Common myeloid progenitor, CD34-positive (primary cell): ENCODE measurements around the gene DYDC2.
A peak's percentile ranks its signal among the peaks of the same experiment; 100 is the strongest.

Source experiments
- CTCF ChIA-PET: fragments of 350-600 bp; sonication (Branson Sonifier 250); formaldehyde crosslinking; loops from one replicate; lab custom pipeline; 2021; ENCODE audit warnings: antibody characterized with exemption; lab: Charles Lee
- POLR2A ChIA-PET: fragments of 350-600 bp; sonication (Branson Sonifier 250); formaldehyde crosslinking; loops from one replicate; lab custom pipeline; 2021; ENCODE audit warnings: antibody characterized with exemption; lab: Charles Lee
- DNase-seq, 3 donors: peaks; one replicate each; pipeline versions ENCODE4 v3.0.0 to v3.0.0-alpha.2; 2013
- H3K27ac ChIP-seq, 2 experiments: 1 replicate in 1 of 2; 2 replicates in 1 of 2; pipeline ENCODE4 v1.7.0; 2013; ENCODE audit warnings: inconsistent platforms in 2 of 2, low read length in 2 of 2, mild to moderate bottlenecking in 2 of 2, low read depth in 1 of 2, moderate library complexity in 1 of 2; ENCODE audit not compliant: severe bottlenecking in 2 of 2, insufficient read depth in 1 of 2, poor library complexity in 1 of 2
- H3K27me3 ChIP-seq, 5 experiments: replicated peaks in 2 of 5; 1 replicate in 3 of 5; 2 replicates in 2 of 5; pipeline versions ENCODE4 v1.6.1 to v1.7.0; 2013; ENCODE audit warnings: low read length in 4 of 5, mild to moderate bottlenecking in 2 of 5, moderate library complexity in 2 of 5, inconsistent platforms in 1 of 5; ENCODE audit not compliant: insufficient read depth in 5 of 5, control insufficient read depth in 4 of 5
- H3K36me3 ChIP-seq, 4 experiments: 1 replicate in 2 of 4; 2 replicates in 2 of 4; pipeline versions ENCODE4 v1.6.1 to v1.7.0; 2013; ENCODE audit warnings: low read length in 3 of 4, control low read depth in 1 of 4, mild to moderate bottlenecking in 1 of 4; ENCODE audit not compliant: control insufficient read depth in 4 of 4, insufficient read depth in 4 of 4
- H3K4me1 ChIP-seq, 4 experiments: 1 replicate in 3 of 4; 2 replicates in 1 of 4; pipeline versions ENCODE4 v1.6.1 to v1.7.1; 2013; ENCODE audit warnings: low read length in 3 of 4, mild to moderate bottlenecking in 3 of 4, control low read depth in 1 of 4, inconsistent platforms in 1 of 4, moderate library complexity in 1 of 4; ENCODE audit not compliant: control insufficient read depth in 4 of 4, insufficient read depth in 4 of 4; ENCODE audit errors: control extremely low read depth in 1 of 4
- H3K4me3 ChIP-seq, 7 experiments: 1 replicate in 4 of 7; 2 replicates in 3 of 7; pipeline versions ENCODE4 v1.5.1 to v1.7.0; 2013; ENCODE audit warnings: mild to moderate bottlenecking in 7 of 7, low read length in 6 of 7, moderate library complexity in 6 of 7, inconsistent platforms in 2 of 7, low read depth in 2 of 7, control low read depth in 1 of 7; ENCODE audit not compliant: insufficient read depth in 4 of 7, control insufficient read depth in 1 of 7; ENCODE audit errors: extremely low read depth in 1 of 7
- H3K9me3 ChIP-seq, 5 experiments: 1 replicate in 4 of 5; 2 replicates in 1 of 5; pipeline versions ENCODE4 v1.6.1 to v1.7.1; 2013; ENCODE audit warnings: low read length in 4 of 5, mild to moderate bottlenecking in 2 of 5, inconsistent platforms in 1 of 5, low read depth in 1 of 5, moderate library complexity in 1 of 5; ENCODE audit not compliant: control insufficient read depth in 4 of 5, insufficient read depth in 2 of 5; ENCODE audit errors: control extremely low read depth in 1 of 5
- WGBS: methylation state at CpG from one replicate; pipeline ENCODE4 v1.1.5; 2013; ENCODE audit not compliant: insufficient coverage; 5-methylcytosine and 5-hydroxymethylcytosine counted together

DYDC2 gene

DNA sequence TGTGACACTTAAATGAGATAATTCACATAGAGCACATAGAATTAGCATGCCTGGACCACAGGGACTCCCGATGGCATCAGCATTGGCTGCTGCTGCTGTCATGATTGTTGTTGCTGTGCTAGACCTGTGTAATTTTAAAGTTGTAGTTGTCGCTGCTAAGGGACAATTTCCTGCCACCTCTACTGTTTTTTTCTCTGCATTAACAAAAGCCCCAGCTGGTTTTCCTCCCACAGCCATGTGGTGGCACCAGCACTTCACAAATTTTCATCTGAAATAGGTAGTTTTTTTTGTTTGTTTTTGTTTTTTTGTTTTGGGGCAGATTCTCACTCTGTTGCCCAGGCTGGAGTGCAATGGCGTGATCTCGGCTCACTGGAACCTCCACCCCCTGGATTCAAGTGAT, 26.4 kb downstream of the DYDC2 start:
- no peaks in the 10 kb centered on the region for H3K9me3 ChIP-seq
- ChIA-PET CTCF (interaction anchor here (0.7 to 4.8 kb wide), 15 partner anchors 10 to 127 kb away, joined by 3 to 38 read pairs (median 4); partner anchors contain the start of gene PRXL2A), POLR2A (interaction anchor here (0.6 kb wide), 1 partner anchor 28 kb away, joined by 3 read pairs; no protein-coding TSS in a partner anchor)
- H3K27me3 ChIP-seq, result no peaks in the 10 kb centered on the region
- H3K4me3 ChIP-seq, result peak overlapping the region in 3 of 7 experiments; percentile 19 to 33 (median 20)
- no peak overlapping the region for H3K27ac ChIP-seq
- H3K36me3 ChIP-seq, result no peaks in the 10 kb centered on the region
- 0% methylated on average over 3 of the region's 4 CpGs for WGBS
- H3K4me1 ChIP-seq, result peaks cover 0 to 12% (median 6%) of the 10 kb centered on the region in 4 experiments
- peak; percentile 70 to 86 (median 85) for DNase-seq

DNA sequence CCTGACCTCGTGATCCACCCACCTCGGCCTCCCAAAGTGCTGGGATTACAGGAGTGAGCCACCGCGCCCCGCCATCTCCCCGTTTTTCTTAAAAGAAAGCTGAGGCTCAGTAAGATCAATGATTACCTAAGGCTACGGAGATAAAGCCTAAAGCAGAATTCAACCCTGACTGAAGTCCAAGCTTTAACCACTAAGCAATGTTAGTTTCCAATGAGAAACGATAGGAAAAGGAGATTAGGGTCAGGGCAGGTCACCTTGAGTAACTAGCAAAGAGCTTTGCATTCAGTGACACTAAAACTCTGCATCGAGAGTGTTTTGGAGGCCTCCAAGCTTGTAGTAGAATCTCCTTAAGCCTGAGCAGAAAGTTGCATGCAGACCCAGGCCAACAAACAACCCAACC, 34.2 kb downstream of the DYDC2 start:
- H3K36me3 ChIP-seq, result no peaks in the 10 kb centered on the region
- peaks cover 0 to 17% (median 12%) of the 10 kb centered on the region in 4 experiments for H3K4me1 ChIP-seq
- POLR2A ChIA-PET, result no interaction called here
- CTCF ChIA-PET, result interaction anchor here (0.6 to 0.9 kb wide), 3 partner anchors 9 to 18 kb away, joined by 3 to 4 read pairs (median 3); no protein-coding TSS in a partner anchor
- no peaks in the 10 kb centered on the region for H3K27me3 ChIP-seq
- H3K27ac ChIP-seq, result no peak overlapping the region
- DNase-seq, result no peak
- H3K9me3 ChIP-seq, result no peaks in the 10 kb centered on the region
- H3K4me3 ChIP-seq, result no peak overlapping the region
- WGBS, result 88% methylated on average over 8 of the region's 9 CpGs

DNA sequence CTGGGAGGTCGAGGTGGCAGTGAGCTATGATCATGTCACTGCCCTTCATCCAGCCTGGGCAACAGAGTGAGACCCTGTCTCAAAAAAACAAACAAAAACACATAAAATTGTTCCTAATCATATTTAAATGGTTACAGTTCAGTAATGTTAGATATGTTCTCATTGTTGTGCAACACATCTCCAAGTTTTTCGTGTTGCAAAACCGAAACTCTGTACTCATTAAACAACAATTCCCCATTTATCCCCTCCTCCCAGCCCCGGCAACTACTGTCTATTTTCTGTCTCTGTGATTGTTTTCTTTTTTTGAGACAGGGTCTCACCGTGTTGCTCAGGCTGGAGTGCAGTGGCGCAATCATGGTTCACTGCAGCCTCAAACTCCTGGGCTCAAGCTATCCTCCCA, 35.7 kb downstream of the DYDC2 start:
- DNase-seq, result no peak
- ChIA-PET CTCF (no interaction called here), POLR2A (interaction anchor here (0.6 kb wide), 1 partner anchor 771 kb away, joined by 3 read pairs; no protein-coding TSS in a partner anchor)
- Histone ChIP-seq H3K36me3 (no peaks in the 10 kb centered on the region), H3K9me3 (no peaks in the 10 kb centered on the region), H3K27ac (no peak overlapping the region), H3K4me1 (peaks cover 0 to 17% (median 10%) of the 10 kb centered on the region in 4 experiments), H3K4me3 (no peak overlapping the region), H3K27me3 (no peaks in the 10 kb centered on the region)
- WGBS, result 100% methylated on average over 1 of the region's 6 CpGs

DNA sequence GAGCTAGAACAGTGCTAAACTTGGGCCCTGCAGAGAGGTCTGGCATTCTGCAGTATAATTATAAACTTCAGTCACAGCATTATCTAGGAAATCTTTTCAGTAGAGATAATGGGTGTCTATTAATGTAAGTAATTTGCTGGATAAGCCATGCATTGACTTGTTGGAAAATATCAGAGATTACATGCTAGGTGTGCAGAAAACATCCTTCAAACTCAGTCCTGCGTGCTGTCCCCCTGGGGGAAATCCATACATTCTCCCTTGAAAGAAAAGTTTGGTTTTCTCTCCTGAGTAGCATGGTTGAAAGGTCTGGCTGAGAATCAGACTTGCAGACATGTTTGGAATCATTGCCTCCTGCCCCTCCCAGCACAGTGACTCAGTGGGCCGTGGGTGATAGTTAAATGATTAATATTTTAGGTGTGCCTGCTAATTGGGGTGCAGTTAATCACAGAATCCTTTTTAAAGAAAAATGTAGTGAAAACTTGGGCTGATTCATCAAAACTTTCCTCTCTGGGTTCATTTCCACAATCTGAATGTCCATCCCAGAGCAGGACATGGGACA, 37.9 kb downstream of the DYDC2 start:
- 100% methylated on average over 1 of the region's 2 CpGs for WGBS
- Histone ChIP-seq H3K36me3 (no peaks in the 10 kb centered on the region), H3K4me1 (no peaks in the 10 kb centered on the region), H3K9me3 (no peaks in the 10 kb centered on the region), H3K27me3 (no peaks in the 10 kb centered on the region), H3K4me3 (no peak overlapping the region), H3K27ac (no peak overlapping the region)
- POLR2A ChIA-PET, result no interaction called here
- CTCF ChIA-PET, result interaction anchor here (0.7 to 0.9 kb wide), 2 partner anchors 19 to 110 kb away, joined by 3 read pairs; no protein-coding TSS in a partner anchor
- no peak for DNase-seq

DNA sequence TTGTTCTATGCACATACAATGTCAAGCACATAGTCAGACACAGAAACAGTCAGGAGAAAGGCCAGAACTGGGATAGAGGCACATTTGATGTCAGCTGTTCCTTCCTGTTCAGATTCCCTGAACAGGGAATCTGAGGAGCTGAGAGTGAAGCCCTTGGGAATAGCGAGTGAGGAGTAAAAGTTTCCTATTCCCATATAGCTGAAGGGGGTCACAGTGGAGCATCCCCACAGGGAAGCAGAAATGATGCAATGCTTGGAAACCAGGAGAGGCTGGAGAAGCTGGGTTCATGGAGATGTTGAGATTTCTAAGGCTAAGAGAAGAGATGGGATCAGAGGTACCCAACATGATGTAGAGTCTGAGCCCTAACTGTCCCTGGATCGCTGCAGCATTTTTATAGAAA, 40.4 kb downstream of the DYDC2 start:
- 93% methylated on average over 2 of the region's 2 CpGs for WGBS
- no peak overlapping the region for H3K4me3 ChIP-seq
- no peak for DNase-seq
- no peaks in the 10 kb centered on the region for H3K9me3 ChIP-seq
- H3K36me3 ChIP-seq, result no peaks in the 10 kb centered on the region
- H3K4me1 ChIP-seq, result no peaks in the 10 kb centered on the region
- H3K27me3 ChIP-seq, result no peaks in the 10 kb centered on the region
- POLR2A ChIA-PET, result no interaction called here
- no peak overlapping the region for H3K27ac ChIP-seq
- CTCF ChIA-PET, result interaction anchor here (0.8 to 2.2 kb wide), 4 partner anchors 9 to 108 kb away, joined by 3 to 9 read pairs (median 6); partner anchors contain the start of gene PRXL2A

DNA sequence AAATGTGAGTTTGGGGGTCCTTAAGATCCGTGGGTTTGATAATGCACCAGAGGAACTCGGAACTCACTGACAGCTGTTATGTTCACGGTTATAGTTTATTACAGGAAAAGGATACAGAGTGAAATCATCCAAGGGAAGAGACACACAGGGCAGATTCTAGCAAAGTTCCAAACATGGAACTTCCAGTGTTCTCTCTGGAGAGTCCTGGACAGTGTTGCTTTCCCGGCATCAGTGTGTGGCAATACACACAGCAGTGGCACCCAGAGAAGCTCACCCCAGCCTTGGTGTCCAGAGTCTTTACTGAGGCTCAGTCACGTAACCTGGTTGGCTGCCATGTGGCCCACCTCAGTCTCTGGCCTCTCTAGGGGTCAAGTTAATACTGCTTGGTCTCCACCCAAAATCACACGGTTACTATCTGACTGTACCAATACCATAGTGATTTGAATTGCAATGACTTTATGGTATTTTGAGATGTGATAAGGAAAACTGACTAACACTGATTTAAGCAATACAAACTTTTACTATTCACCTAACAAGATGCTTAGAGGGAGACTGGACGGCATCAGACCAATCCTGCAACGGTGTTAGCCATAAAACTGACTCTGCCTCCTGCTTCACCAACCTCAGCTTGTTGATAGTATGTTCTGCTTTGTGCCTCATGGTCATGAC, 43.7 kb downstream of the DYDC2 start:
- H3K27ac ChIP-seq, result no peak overlapping the region
- 71% methylated on average over 6 of the region's 8 CpGs for WGBS
- no peak overlapping the region for H3K4me3 ChIP-seq
- H3K36me3 ChIP-seq, result no peaks in the 10 kb centered on the region
- H3K9me3 ChIP-seq, result no peaks in the 10 kb centered on the region
- H3K4me1 ChIP-seq, result no peaks in the 10 kb centered on the region
- ChIA-PET CTCF (no interaction called here), POLR2A (no interaction called here)
- DNase-seq, result no peak
- no peaks in the 10 kb centered on the region for H3K27me3 ChIP-seq

DNA sequence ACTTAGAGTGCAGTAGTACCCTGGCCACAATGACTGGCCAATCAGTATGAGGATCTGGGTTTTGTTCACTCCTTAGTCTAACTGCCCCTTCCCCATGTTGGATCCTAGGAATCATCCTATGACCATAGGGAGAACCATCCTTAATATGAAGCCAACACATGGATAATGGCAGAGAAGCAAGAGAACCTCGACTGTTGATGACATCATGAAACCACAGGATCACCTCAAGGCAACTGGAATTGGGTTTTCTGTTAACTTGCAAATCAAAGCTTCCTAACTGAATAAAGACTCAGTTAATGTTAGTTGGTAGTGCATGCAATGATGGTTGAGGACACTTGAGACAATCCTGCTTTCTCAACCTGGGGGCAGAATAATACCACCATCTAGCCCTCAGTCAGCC, 48.5 kb downstream of the DYDC2 start:
- peaks cover 3 to 24% (median 22%) of the 10 kb centered on the region in 4 experiments for H3K4me1 ChIP-seq
- ChIA-PET CTCF (interaction anchor here (0.7 to 2.2 kb wide), 4 partner anchors 8 to 101 kb away, joined by 3 to 5 read pairs (median 3); no protein-coding TSS in a partner anchor), POLR2A (no interaction called here)
- no peak overlapping the region for H3K4me3 ChIP-seq
- H3K9me3 ChIP-seq, result no peaks in the 10 kb centered on the region
- WGBS, result no CpG with 5 or more reads among the region's 1 CpG
- no peaks in the 10 kb centered on the region for H3K36me3 ChIP-seq
- DNase-seq, result no peak
- H3K27ac ChIP-seq, result no peak overlapping the region
- H3K27me3 ChIP-seq, result no peaks in the 10 kb centered on the region
